ENCODE data around the gene PPEF2. TPM values are rescaled to one million over a fixed set of nuclear protein-coding genes. Genes with fewer than 3 reads are reported as not detected.

The PPEF2 gene
- total RNA-seq, 2 donors from 2014 or later = not detected

DNA sequence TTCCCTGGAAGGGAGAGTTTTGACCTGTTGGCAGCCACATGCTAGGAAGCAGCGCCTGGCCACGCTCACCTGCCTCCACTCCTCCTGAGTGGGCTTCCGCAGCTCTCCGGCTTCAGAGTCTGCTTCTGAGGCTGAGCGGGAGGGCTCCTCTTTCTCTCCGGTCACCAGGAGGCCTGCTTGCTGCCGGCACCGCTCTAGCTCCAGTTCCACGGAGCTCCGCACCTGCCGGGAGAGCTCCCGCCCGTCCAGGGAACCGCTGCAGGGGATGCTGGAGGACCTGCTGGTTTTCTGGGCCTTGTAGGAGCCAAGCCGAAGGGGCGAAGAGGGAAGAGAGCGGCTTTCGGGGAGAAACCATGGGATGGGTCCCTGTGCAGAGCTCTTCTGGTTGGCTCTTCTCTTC, 26.0 kb downstream of the PPEF2 start:
- Histone ChIP-seq H3K4me1 (no peaks in the 10 kb centered on the region), H3K4me3 (no peak overlapping the region), H3K36me3 (replicated peaks in 1 of 2; ENCODE audit: insufficient read depth in 1 of 2, low read depth in 2 of 2) (no peaks in the 10 kb centered on the region), H3K9me3 (no peaks in the 10 kb centered on the region), H3K27me3 (no peaks in the 10 kb centered on the region), H3K27ac (no peak overlapping the region)
- intact Hi-C loops (cut with DNase I) = no loop called here
- no peak for DNase-seq
- 81 to 85% methylated on average over 15 to 18 of the region's 18 CpGs for WGBS, 2 donors
- TF ChIP-seq, protein P1, sequence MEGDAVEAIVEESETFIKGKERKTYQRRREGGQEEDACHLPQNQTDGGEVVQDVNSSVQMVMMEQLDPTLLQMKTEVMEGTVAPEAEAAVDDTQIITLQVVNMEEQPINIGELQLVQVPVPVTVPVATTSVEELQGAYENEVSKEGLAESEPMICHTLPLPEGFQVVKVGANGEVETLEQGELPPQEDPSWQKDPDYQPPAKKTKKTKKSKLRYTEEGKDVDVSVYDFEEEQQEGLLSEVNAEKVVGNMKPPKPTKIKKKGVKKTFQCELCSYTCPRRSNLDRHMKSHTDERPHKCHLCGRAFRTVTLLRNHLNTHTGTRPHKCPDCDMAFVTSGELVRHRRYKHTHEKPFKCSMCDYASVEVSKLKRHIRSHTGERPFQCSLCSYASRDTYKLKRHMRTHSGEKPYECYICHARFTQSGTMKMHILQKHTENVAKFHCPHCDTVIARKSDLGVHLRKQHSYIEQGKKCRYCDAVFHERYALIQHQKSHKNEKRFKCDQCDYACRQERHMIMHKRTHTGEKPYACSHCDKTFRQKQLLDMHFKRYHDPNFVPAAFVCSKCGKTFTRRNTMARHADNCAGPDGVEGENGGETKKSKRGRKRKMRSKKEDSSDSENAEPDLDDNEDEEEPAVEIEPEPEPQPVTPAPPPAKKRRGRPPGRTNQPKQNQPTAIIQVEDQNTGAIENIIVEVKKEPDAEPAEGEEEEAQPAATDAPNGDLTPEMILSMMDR (IDR thresholded peaks at IDR 0.05) = no peak
- no peak for TF ChIP-seq POLR2A (IDR thresholded peaks at IDR 0.05)
- no peak for ATAC-seq

DNA sequence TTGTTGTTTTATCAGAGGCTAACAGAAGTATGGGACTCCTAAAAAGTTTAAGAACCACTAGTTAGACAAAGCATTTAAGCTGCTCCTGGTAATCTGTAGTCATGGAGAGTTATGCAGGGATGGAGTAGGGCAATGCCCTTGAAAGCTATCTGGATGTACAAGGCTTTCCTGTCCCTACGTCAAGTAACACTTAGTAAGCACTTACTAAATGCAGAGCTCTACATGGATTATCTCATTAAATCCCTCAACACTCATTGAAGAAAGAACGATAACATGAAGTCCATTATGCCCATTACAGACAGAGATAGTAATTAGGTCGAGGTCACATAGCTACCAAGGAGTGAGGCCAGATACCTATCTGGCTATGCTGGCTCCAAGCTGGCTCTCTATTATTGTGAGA, 33.2 kb downstream of the PPEF2 start:
- no peaks in the 10 kb centered on the region for H3K4me1 ChIP-seq
- H3K27ac ChIP-seq = no peak overlapping the region
- DNase-seq (no peak), ATAC-seq (no peak)
- H3K4me3 ChIP-seq = no peak overlapping the region
- WGBS, 2 donors = 32 to 43% methylated on average over 3 of the region's 3 CpGs
- intact Hi-C loops (cut with DNase I) = no loop called here
- H3K27me3 ChIP-seq = no peaks in the 10 kb centered on the region
- no peak for TF ChIP-seq POLR2A (IDR thresholded peaks at IDR 0.05)
- TF ChIP-seq, protein P1 (IDR thresholded peaks at IDR 0.05) = no peak
- H3K9me3 ChIP-seq = no peaks in the 10 kb centered on the region
- H3K36me3 ChIP-seq (replicated peaks in 1 of 2; ENCODE audit: insufficient read depth in 1 of 2, low read depth in 2 of 2) = no peaks in the 10 kb centered on the region

DNA sequence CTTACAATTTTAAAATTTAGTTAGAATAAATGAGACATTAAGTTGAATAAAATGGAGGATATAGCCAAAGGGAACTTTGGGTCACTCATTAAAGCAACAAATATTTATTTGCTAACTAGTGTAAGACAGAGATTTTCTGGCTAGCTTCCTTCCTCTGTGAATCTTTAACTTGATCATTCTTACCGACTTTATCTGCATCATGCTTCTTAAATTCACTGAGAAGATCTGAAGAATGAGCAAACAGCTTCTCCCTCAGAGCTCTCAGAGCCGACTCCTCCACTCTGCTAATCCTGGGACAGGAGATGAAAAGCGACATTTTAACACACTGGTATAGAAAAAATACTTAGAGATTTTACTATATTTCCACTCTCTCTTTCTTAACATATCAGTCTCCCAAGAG, 35.1 kb downstream of the PPEF2 start:
- intact Hi-C loops (cut with DNase I) = no loop called here
- Histone ChIP-seq H3K36me3 (replicated peaks in 1 of 2; ENCODE audit: insufficient read depth in 1 of 2, low read depth in 2 of 2) (no peaks in the 10 kb centered on the region), H3K27ac (no peak overlapping the region), H3K4me1 (no peaks in the 10 kb centered on the region), H3K27me3 (no peaks in the 10 kb centered on the region), H3K9me3 (no peaks in the 10 kb centered on the region), H3K4me3 (no peak overlapping the region)
- 36 to 54% methylated on average over 3 of the region's 3 CpGs for WGBS, 2 donors
- TF ChIP-seq, protein P1 (IDR thresholded peaks at IDR 0.05) = no peak
- no peak for TF ChIP-seq POLR2A (IDR thresholded peaks at IDR 0.05)
- ATAC-seq = no peak
- no peak for DNase-seq

DNA sequence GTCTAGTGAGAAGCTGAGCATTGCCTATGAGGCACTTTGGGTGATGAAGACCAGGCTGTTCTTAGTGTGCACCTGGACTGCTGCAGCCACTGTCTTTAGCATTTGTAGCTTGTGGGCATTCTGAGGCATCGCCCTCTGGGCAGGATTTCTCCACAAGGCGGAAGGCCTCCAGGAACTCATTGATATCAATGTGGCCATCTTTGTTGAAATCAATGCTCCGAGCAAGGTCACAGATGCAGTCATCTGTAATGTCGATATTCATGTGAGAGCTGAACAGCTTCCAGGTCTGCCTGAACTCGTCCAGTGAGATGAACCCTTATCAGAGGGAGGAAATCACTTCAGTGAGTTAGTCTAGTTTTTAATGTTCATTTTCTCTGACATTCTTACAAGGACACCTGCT, 41.6 kb downstream of the PPEF2 start:
- no peak overlapping the region for H3K27ac ChIP-seq
- H3K9me3 ChIP-seq = no peaks in the 10 kb centered on the region
- DNase-seq (no peak), ATAC-seq (no peak)
- TF ChIP-seq, protein P1 (IDR thresholded peaks at IDR 0.05) = no peak
- TF ChIP-seq POLR2A (IDR thresholded peaks at IDR 0.05) = no peak
- intact Hi-C loops (cut with DNase I) = no loop called here
- H3K36me3 ChIP-seq (replicated peaks in 1 of 2; ENCODE audit: insufficient read depth in 1 of 2, low read depth in 2 of 2) = no peaks in the 10 kb centered on the region
- WGBS, 2 donors = 40 to 55% methylated on average over 4 to 5 of the region's 5 CpGs
- H3K27me3 ChIP-seq = no peaks in the 10 kb centered on the region
- no peak overlapping the region for H3K4me3 ChIP-seq
- H3K4me1 ChIP-seq = no peaks in the 10 kb centered on the region

DNA sequence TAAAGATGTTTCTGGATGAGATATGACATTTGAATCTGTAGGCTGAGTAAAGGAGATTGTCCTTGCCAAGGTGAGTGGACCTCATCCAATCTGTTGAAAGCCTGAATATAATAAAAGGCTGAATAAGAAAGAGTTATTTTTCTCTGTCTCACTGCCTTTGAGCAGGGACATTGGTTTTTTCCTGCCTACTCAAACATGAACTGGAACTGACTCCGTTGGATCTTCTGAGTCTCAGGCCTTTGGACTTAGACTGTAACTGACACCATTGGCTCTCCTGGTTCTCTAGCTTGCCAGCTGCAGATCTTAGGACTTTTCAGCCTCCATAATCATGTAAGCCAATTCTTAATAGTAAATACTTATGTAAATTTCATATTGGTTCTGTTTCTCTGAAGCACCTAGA, 43.5 kb downstream of the PPEF2 start:
- intact Hi-C loops (cut with DNase I) = no loop called here
- WGBS, 2 donors = 44 to 92% methylated on average over 1 of the region's 1 CpG
- TF ChIP-seq, protein P1 (IDR thresholded peaks at IDR 0.05) = no peak
- TF ChIP-seq POLR2A (IDR thresholded peaks at IDR 0.05) = no peak
- H3K36me3 ChIP-seq (replicated peaks in 1 of 2; ENCODE audit: insufficient read depth in 1 of 2, low read depth in 2 of 2) = no peaks in the 10 kb centered on the region
- no peaks in the 10 kb centered on the region for H3K27me3 ChIP-seq
- H3K4me3 ChIP-seq = no peak overlapping the region
- H3K9me3 ChIP-seq = no peaks in the 10 kb centered on the region
- DNase-seq (no peak), ATAC-seq (no peak)
- no peak overlapping the region for H3K27ac ChIP-seq
- no peaks in the 10 kb centered on the region for H3K4me1 ChIP-seq
